K562 (cell line): Measurements from ENCODE around the gene TM4SF4. TPM values are rescaled to one million over a fixed set of nuclear protein-coding genes. Genes with fewer than 3 reads are reported as not detected.

Source experiments
- ATAC-seq: fragments of 200-7000 bp; cut with Tn5 transposase; 3 replicates; pipeline ENCODE4 v1.9.1; 2020; ENCODE audit warnings: moderate library complexity
- BruUV-seq: library from RNA; stranded (reverse); fragments of 400-500 nt; replicated peaks from 2 replicates; lab custom pipeline; 2021; lab: Mats Ljungman, UMichigan
- CTCF ChIA-PET: fragments of 300-600 bp; formaldehyde crosslinking; extraction: SDS; loops from one replicate; lab custom pipeline; 2021; ENCODE audit warnings: low intra/inter-chr PET ratio; lab: Yijun Ruan, JAX
- POLR2A ChIA-PET: fragments of 300-600, 350-650 bp; sonication (Branson Sonifier 250); formaldehyde crosslinking; extraction: SDS; loops from one replicate; lab custom pipeline; 2021; ENCODE audit warnings: antibody characterized with exemption, inconsistent platforms; lab: Yijun Ruan, JAX
- DNase-seq, 4 experiments: peaks; one replicate each; pipeline versions ENCODE4 v3.0.0 to v3.0.0-alpha.2; 2011 to 2018; ENCODE audit warnings: low spot score in 3 of 4, mixed read lengths in 3 of 4; ENCODE audit errors: extremely low read depth in 1 of 4
- FAIRE-seq: peaks from 2 replicates; lab custom pipeline; 2011; peaks lifted over from hg19 to GRCh38; lab: Jason Lieb, UNC
- H2AFZ ChIP-seq: 2 replicates; pipeline ENCODE4 v1.6.0; 2011; ENCODE audit warnings: low read depth, low read length, control low read depth, inconsistent platforms
- H3K27ac ChIP-seq: fragments of 200-600 bp; 3 replicates; pipeline ENCODE4 v1.8.0; 2011; ENCODE audit warnings: low read depth, mild to moderate bottlenecking, control low read depth, inconsistent platforms, low read length, moderate library complexity, mixed read lengths; ENCODE audit errors: extremely low read depth
- H3K27me3 ChIP-seq, 2 experiments: fragments of 300-600 bp in 1 of 2; 2 replicates in 1 of 2; 3 replicates in 1 of 2; pipeline versions ENCODE4 v1.6.0 to v1.8.0; 2011; ENCODE audit warnings: inconsistent platforms in 2 of 2, low read length in 2 of 2, mild to moderate bottlenecking in 1 of 2, mixed read lengths in 1 of 2, moderate library complexity in 1 of 2; ENCODE audit not compliant: control insufficient read depth in 2 of 2, insufficient read depth in 2 of 2
- H3K36me3 ChIP-seq: fragments of 300-600 bp; 3 replicates; pipeline ENCODE4 v1.8.0; 2011; ENCODE audit warnings: mild to moderate bottlenecking, low read length, inconsistent platforms; ENCODE audit not compliant: control insufficient read depth, insufficient read depth
- H3K4me1 ChIP-seq, 2 experiments: fragments of 200-600 bp in 1 of 2; replicated peaks in 1 of 2; 2 replicates in 1 of 2; 3 replicates in 1 of 2; pipeline versions ENCODE4 v1.5.1 to v1.8.0; 2011; ENCODE audit warnings: inconsistent platforms in 2 of 2, low read length in 2 of 2, mild to moderate bottlenecking in 1 of 2, mixed read lengths in 1 of 2, moderate library complexity in 1 of 2; ENCODE audit not compliant: control insufficient read depth in 2 of 2, insufficient read depth in 2 of 2
- H3K4me2 ChIP-seq: 2 replicates; pipeline ENCODE4 v1.6.1; 2011; ENCODE audit warnings: low read length, control low read depth, inconsistent platforms, mixed read lengths; ENCODE audit not compliant: insufficient read depth
- H3K4me3 ChIP-seq: fragments of 200-600 bp; sonication (generic), shearing (Covaris generic); 2 replicates; pipeline ENCODE4 v1.5.1; 2016; ENCODE audit warnings: control low read depth, inconsistent platforms
- H3K79me2 ChIP-seq: fragments of 200-600 bp; 3 replicates; pipeline ENCODE4 v1.8.0; 2011; ENCODE audit warnings: low read length, inconsistent platforms; ENCODE audit not compliant: control insufficient read depth, insufficient read depth
- H3K9ac ChIP-seq, 2 experiments: 2 replicates each; pipeline versions ENCODE4 v1.6.0 to v1.6.1; 2011; ENCODE audit warnings: low read depth in 2 of 2, low read length in 2 of 2, control low read depth in 1 of 2, inconsistent platforms in 1 of 2, mild to moderate bottlenecking in 1 of 2, mixed read lengths in 1 of 2; ENCODE audit not compliant: insufficient read depth in 1 of 2
- H3K9me1 ChIP-seq: one replicate; pipeline ENCODE4 v1.6.0; 2011; ENCODE audit warnings: inconsistent platforms, mild to moderate bottlenecking, low read length, moderate library complexity; ENCODE audit not compliant: control insufficient read depth, insufficient read depth
- H3K9me3 ChIP-seq: replicated peaks from 2 replicates; pipeline ENCODE4 v1.5.1; 2011; ENCODE audit warnings: low read depth, low read length, inconsistent platforms; ENCODE audit not compliant: control insufficient read depth, insufficient read depth
- H4K20me1 ChIP-seq: replicated peaks from 2 replicates; pipeline ENCODE4 v1.6.1; 2011; ENCODE audit warnings: low read length, inconsistent platforms, mixed read lengths; ENCODE audit not compliant: control insufficient read depth, insufficient read depth
- ARHGAP35 ChIP-seq: fragments of 450-650 bp; IDR thresholded peaks from 2 replicates; pipeline ENCODE4 v1.6.1; 2018; ENCODE audit not compliant: partially characterized antibody
- ARID3B ChIP-seq: fragments of 250-450 bp; sonication (Bioruptor Pico); IDR thresholded peaks from 2 replicates; pipeline ENCODE4 v1.4.0; 2020; ENCODE audit warnings: borderline replicate concordance
- CHD1 ChIP-seq: fragments of 200-600 bp; sonication (generic); IDR thresholded peaks from one replicate; pipeline ENCODE4 v1.6.1; 2012; ENCODE audit warnings: mild to moderate bottlenecking, moderate library complexity, low read length, inconsistent platforms
- DDX20 ChIP-seq: fragments of 450-650 bp; IDR thresholded peaks from 2 replicates; pipeline ENCODE4 v1.6.1; 2016; ENCODE audit warnings: missing genetic modification characterization, low read depth, mild to moderate bottlenecking, missing compliant biosample characterization, moderate library complexity
- DMBX1 ChIP-seq: fragments of 250-450 bp; sonication (Bioruptor Pico); IDR thresholded peaks from 2 replicates; pipeline ENCODE4 v1.8.0; 2022; ENCODE audit warnings: inconsistent platforms, mild to moderate bottlenecking, moderate library complexity, borderline replicate concordance
- EWSR1 ChIP-seq: fragments of 450-650 bp; IDR thresholded peaks from 2 replicates; pipeline ENCODE4 v1.6.1; 2018; ENCODE audit warnings: borderline replicate concordance, mild to moderate bottlenecking, low read depth, moderate library complexity; ENCODE audit not compliant: partially characterized antibody
- ZNF780A ChIP-seq: fragments of 250-450 bp; sonication (Bioruptor Pico); IDR thresholded peaks from 2 replicates; pipeline ENCODE4 v1.5.0; 2021; ENCODE audit warnings: mild to moderate bottlenecking
- WGBS: fragments of 100-300 bp; shearing (Covaris generic); methylation state at CpG from one replicate; pipeline ENCODE4 v1.1.6; 2016; ENCODE audit warnings: low coverage, mixed read lengths; ENCODE audit not compliant: insufficient coverage; ENCODE audit errors: missing lambda C conversion rate; 5-methylcytosine and 5-hydroxymethylcytosine counted together
- in situ Hi-C: fragments of 300-500 bp; cut with MboI; formaldehyde crosslinking; loops from 4 replicates; pipeline ENCODE4 v1.15.0; 2018; ENCODE audit warnings: inconsistent platforms, mixed read lengths
- intact Hi-C: fragments of 100-400 bp; cut with micrococcal nuclease; formaldehyde crosslinking; loops from 2 replicates; pipeline ENCODE4 v1.14.2; 2022
- polyA plus RNA-seq, 8 experiments: library from polyadenylated mRNA; depleted of rRNA in 4 of 8; stranded (reverse) in 5 of 8; unstranded in 3 of 8; fragments of >200 nt; fragmentation: Nextera tagmentation in 2 of 8; fragmentation: Illumina TruSeq in 1 of 8; extraction: Ambion mirVana in 2 of 8; extraction: Trizol in 1 of 8; gene quantifications; 2 replicates each; pipeline versions ENCODE4 v1.2.1 to v1.2.3, GENCODE V29; 2011 to 2014; ENCODE audit warnings: inconsistent platforms in 1 of 8, missing spikeins in 1 of 8
- total RNA-seq, 7 experiments: library from RNA; depleted of rRNA in 6 of 7; stranded (reverse); fragments of >200 nt in 6 of 7; fragmentation: Illumina TruSeq in 2 of 7; extraction: Trizol in 2 of 7; gene quantifications; 2 replicates each; pipeline versions ENCODE4 v1.2.1 to v1.2.3, GENCODE V29; 2011 to 2021; ENCODE audit warnings: low replicate concordance in 1 of 7

Gene TM4SF4
- total and polyA plus RNA-seq, 9 of the 15 experiments (the other 6 are each of a cell fraction or from before 2014, with no cell fraction given), result 0.31 TPM; not detected in 8

- POLR2A ChIA-PET, result no interaction called here
- TF ChIP-seq CHD1 (no peak), ZNF780A (CRISPR knock-in tag) (no peak), DMBX1 (CRISPR knock-in tag) (no peak), DDX20 (tag) (no peak), EWSR1 (no peak), ARHGAP35 (no peak), ARID3B (CRISPR knock-in tag) (no peak)
- intact Hi-C loops (no loop called here), in situ Hi-C loops (no loop called here)
- Histone ChIP-seq H3K36me3 (no peaks in the 10 kb centered on the region), H3K9ac (no peak overlapping the region), H3K79me2 (no peaks in the 10 kb centered on the region), H2AFZ (no peak overlapping the region), H3K27me3 (peaks cover 18 to 26% of the 10 kb centered on the region in 2 experiments), H3K9me1 (no peaks in the 10 kb centered on the region), H3K4me2 (no peak overlapping the region), H4K20me1 (no peaks in the 10 kb centered on the region), H3K4me1 (peaks cover 0 to 3% of the 10 kb centered on the region in 2 experiments; a peak in 1 of 5 replicates), H3K27ac (no peak overlapping the region), H3K4me3 (no peak overlapping the region), H3K9me3 (no peaks in the 10 kb centered on the region)
- DNase-seq (no peak), ATAC-seq (no peak), FAIRE-seq (no peak)
- 0% methylated on average over 2 of the region's 2 CpGs for WGBS
- CTCF ChIA-PET, result no interaction called here
- BruUV-seq, result no TSS peak
Observed at GRCh38 chr3:149462581-149463011, 11.9 kb upstream of the TM4SF4 start.
